WTC11 (cell line): ENCODE results near the gene WNT10A. TPM values are rescaled to one million over a fixed set of nuclear protein-coding genes. Genes with fewer than 3 reads are reported as not detected.

ENCODE experiments used
- ATAC-seq: fragments of 200-7000 bp; cut with Tn5 transposase; 2 replicates; pipeline ENCODE4 v1.10.0; 2021; ENCODE audit warnings: mild to moderate bottlenecking, moderate library complexity
- CTCF ChIA-PET: fragments of 300-600 bp; sonication (Branson Sonifier 250); formaldehyde crosslinking; loops from one replicate; lab custom pipeline; 2021; ENCODE audit warnings: antibody characterized with exemption; lab: Charles Lee
- POLR2A ChIA-PET: fragments of 350-600 bp; sonication (Branson Sonifier 250); formaldehyde crosslinking; loops from one replicate; lab custom pipeline; 2021; ENCODE audit warnings: antibody characterized with exemption; lab: Charles Lee
- DNase-seq: peaks from one replicate; pipeline ENCODE4 v3.0.0; 2021; ENCODE audit warnings: low spot score
- H3K27ac Mint-ChIP-seq: 2 replicates; pipeline ENCODE4 v1.8.0; 2021; ENCODE audit warnings: mixed read lengths
- H3K27me3 Mint-ChIP-seq: 2 replicates; pipeline ENCODE4 v1.8.0; 2021; ENCODE audit warnings: low read depth, mild to moderate bottlenecking, moderate library complexity, mixed read lengths
- H3K36me3 Mint-ChIP-seq: 2 replicates; pipeline ENCODE4 v1.8.0; 2021; ENCODE audit warnings: mixed read lengths
- H3K4me1 Mint-ChIP-seq: 2 replicates; pipeline ENCODE4 v1.8.0; 2022; ENCODE audit warnings: mixed read lengths
- H3K4me3 Mint-ChIP-seq: 2 replicates; pipeline ENCODE4 v1.8.0; 2021; ENCODE audit warnings: mild to moderate bottlenecking, moderate library complexity, mixed read lengths
- H3K9me3 Mint-ChIP-seq: 2 replicates; pipeline ENCODE4 v1.8.0; 2021; ENCODE audit warnings: mixed read lengths
- CBFB ChIP-seq: sonication (generic); formaldehyde crosslinking; IDR thresholded peaks from 2 replicates; pipeline ENCODE4 v1.8.1; 2022; ENCODE audit warnings: mild to moderate bottlenecking, low read depth, missing genetic modification reagents
- FOXK1 ChIP-seq: sonication (generic); formaldehyde crosslinking; IDR thresholded peaks from 2 replicates; pipeline ENCODE4 v1.8.0; 2022; ENCODE audit warnings: mild to moderate bottlenecking, moderate library complexity, missing genetic modification reagents
- FOXP1 ChIP-seq: sonication (generic); formaldehyde crosslinking; IDR thresholded peaks from 2 replicates; pipeline ENCODE4 v1.8.0; 2022; ENCODE audit warnings: missing genetic modification reagents, mild to moderate bottlenecking, moderate library complexity, borderline replicate concordance
- GABPB1 ChIP-seq: sonication (generic); formaldehyde crosslinking; IDR thresholded peaks from 2 replicates; pipeline ENCODE4 v1.8.1; 2023; ENCODE audit warnings: mild to moderate bottlenecking, missing genetic modification reagents
- IRF2 ChIP-seq: sonication (generic); formaldehyde crosslinking; IDR thresholded peaks from 2 replicates; pipeline ENCODE4 v1.8.0; 2022; ENCODE audit warnings: low read depth, missing genetic modification reagents, borderline replicate concordance
- KAT7 ChIP-seq: sonication (generic); formaldehyde crosslinking; IDR thresholded peaks from 2 replicates; pipeline ENCODE4 v1.8.1; 2023; ENCODE audit warnings: missing genetic modification reagents, mild to moderate bottlenecking, borderline replicate concordance
- NFATC4 ChIP-seq: fragments of 250-450 bp; sonication (Bioruptor Pico); IDR thresholded peaks from 2 replicates; pipeline ENCODE4 v1.9.0; 2021; ENCODE audit warnings: mild to moderate bottlenecking
- PRRX2 ChIP-seq: fragments of 250-450 bp; sonication (Bioruptor Pico); IDR thresholded peaks from 2 replicates; pipeline ENCODE4 v1.8.0; 2021; ENCODE audit warnings: mild to moderate bottlenecking
- TEAD4 ChIP-seq: sonication (generic); formaldehyde crosslinking; IDR thresholded peaks from 2 replicates; pipeline ENCODE4 v1.8.0; 2022; ENCODE audit warnings: mild to moderate bottlenecking, missing genetic modification reagents
- ZNF138 ChIP-seq: sonication (generic); formaldehyde crosslinking; conservative IDR thresholded peaks from 2 replicates; pipeline ENCODE4 v1.8.1; 2022; ENCODE audit warnings: mild to moderate bottlenecking, moderate library complexity, missing genetic modification reagents
- ZNF232 ChIP-seq: sonication (generic); formaldehyde crosslinking; IDR thresholded peaks from 2 replicates; pipeline ENCODE4 v1.8.0; 2022; ENCODE audit warnings: mild to moderate bottlenecking, missing genetic modification reagents
- ZNF671 ChIP-seq: fragments of 250-450 bp; sonication (Bioruptor Pico); IDR thresholded peaks from 2 replicates; pipeline ENCODE4 v1.8.0; 2021; ENCODE audit warnings: mild to moderate bottlenecking
- total RNA-seq: library from RNA; stranded (reverse); gene quantifications from 3 replicates; pipeline ENCODE4 v1.2.3, GENCODE V29; 2021
- TF ChIP-seq, protein P1 (sequence below): sonication (generic); formaldehyde crosslinking; IDR thresholded peaks from 2 replicates; pipeline ENCODE4 v1.8.1; 2023; ENCODE audit warnings: mild to moderate bottlenecking, missing genetic modification reagents
- TF ChIP-seq, protein P2 (sequence below): sonication (generic); formaldehyde crosslinking; IDR thresholded peaks from 2 replicates; pipeline ENCODE4 v1.8.0; 2023; ENCODE audit warnings: mild to moderate bottlenecking, missing genetic modification reagents
- TF ChIP-seq, protein P3 (sequence below): sonication (generic); formaldehyde crosslinking; IDR thresholded peaks from 2 replicates; pipeline ENCODE4 v1.8.1; 2023; ENCODE audit warnings: mild to moderate bottlenecking, moderate library complexity, missing genetic modification reagents
- TF ChIP-seq, protein P4 (sequence below): fragments of 250-450 bp; sonication (Bioruptor Pico); IDR thresholded peaks from 2 replicates; pipeline ENCODE4 v1.9.0; 2021; ENCODE audit warnings: mild to moderate bottlenecking
- TF ChIP-seq, protein P5 (sequence below): sonication (generic); formaldehyde crosslinking; IDR thresholded peaks from 2 replicates; pipeline ENCODE4 v1.8.1; 2022; ENCODE audit warnings: low read depth, mild to moderate bottlenecking, moderate library complexity, missing genetic modification reagents, borderline replicate concordance
- TF ChIP-seq, protein P6 (sequence below): sonication (generic); formaldehyde crosslinking; IDR thresholded peaks from 2 replicates; pipeline ENCODE4 v1.8.1; 2022; ENCODE audit warnings: missing genetic modification reagents, borderline replicate concordance
- TF ChIP-seq, protein P7 (sequence below): sonication (generic); formaldehyde crosslinking; IDR thresholded peaks from 2 replicates; pipeline ENCODE4 v1.8.0; 2022; ENCODE audit warnings: mild to moderate bottlenecking, missing genetic modification reagents

WNT10A gene
- total RNA-seq, 1 experiment from 2014 or later = not detected

DNA sequence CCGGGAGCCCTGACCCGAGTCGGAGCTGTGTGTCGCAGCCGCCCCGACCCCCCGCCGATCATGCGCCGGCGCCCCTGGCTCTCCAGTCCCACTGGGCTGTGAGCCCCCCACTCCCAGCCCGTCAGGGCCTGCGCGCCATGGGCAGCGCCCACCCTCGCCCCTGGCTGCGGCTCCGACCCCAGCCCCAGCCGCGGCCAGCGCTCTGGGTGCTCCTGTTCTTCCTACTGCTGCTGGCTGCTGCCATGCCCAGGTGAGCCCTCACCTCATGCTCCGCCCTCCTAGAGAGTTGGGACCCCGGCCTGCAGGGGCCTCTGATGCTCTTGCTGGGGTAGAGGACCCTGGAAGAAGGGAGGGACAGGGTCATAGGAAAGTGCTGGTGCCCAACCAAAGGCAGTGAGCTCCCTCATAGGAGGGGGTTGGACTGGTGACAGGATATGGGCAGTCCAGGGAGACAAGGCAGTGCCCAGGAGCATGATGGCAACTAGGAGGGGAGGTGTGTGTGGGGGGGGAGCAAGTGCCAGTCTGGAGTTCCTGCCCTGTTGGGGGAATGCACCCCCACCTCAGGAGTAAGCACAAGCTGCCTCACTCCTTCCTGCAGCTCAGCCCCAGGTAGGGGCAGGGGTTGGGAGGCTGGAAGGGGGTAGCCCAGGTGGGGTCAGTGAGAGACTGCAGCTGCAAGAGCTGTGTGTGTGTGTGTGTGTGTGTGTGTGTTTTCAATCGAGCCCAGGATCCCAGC is 375 bp downstream of the WNT10A start:
- CTCF ChIA-PET = interaction anchor here (0.8 to 17.9 kb wide), 6 partner anchors 14 to 177 kb away, joined by 3 to 422 read pairs (median 4); no protein-coding TSS in a partner anchor

More for the DNA sequence above, 375 bp downstream of the WNT10A start:
- ATAC-seq (no peak), DNase-seq (no peak)
- Mint-ChIP-seq H3K4me1 (peaks cover 16% of the 10 kb centered on the region), H3K36me3 (no peaks in the 10 kb centered on the region), H3K9me3 (no peaks in the 10 kb centered on the region), H3K4me3 (peak overlapping the region; percentile 57), H3K27ac (no peak overlapping the region)
- POLR2A ChIA-PET = no interaction called here
- TF ChIP-seq KAT7 (no peak), FOXK1 (CRISPR knock-in tag) (no peak), ZNF138 (no peak), FOXP1 (CRISPR knock-in tag) (no peak), PRRX2 (CRISPR knock-in tag) (no peak), ZNF232 (CRISPR knock-in tag) (no peak), IRF2 (CRISPR knock-in tag) (no peak), GABPB1 (CRISPR knock-in tag) (no peak), ZNF671 (CRISPR knock-in tag) (no peak), NFATC4 (CRISPR knock-in tag) (no peak), TEAD4 (CRISPR knock-in tag) (no peak), CBFB (no peak)
- TF ChIP-seq, protein P1, sequence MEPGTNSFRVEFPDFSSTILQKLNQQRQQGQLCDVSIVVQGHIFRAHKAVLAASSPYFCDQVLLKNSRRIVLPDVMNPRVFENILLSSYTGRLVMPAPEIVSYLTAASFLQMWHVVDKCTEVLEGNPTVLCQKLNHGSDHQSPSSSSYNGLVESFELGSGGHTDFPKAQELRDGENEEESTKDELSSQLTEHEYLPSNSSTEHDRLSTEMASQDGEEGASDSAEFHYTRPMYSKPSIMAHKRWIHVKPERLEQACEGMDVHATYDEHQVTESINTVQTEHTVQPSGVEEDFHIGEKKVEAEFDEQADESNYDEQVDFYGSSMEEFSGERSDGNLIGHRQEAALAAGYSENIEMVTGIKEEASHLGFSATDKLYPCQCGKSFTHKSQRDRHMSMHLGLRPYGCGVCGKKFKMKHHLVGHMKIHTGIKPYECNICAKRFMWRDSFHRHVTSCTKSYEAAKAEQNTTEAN = no peak
- TF ChIP-seq, protein P2, sequence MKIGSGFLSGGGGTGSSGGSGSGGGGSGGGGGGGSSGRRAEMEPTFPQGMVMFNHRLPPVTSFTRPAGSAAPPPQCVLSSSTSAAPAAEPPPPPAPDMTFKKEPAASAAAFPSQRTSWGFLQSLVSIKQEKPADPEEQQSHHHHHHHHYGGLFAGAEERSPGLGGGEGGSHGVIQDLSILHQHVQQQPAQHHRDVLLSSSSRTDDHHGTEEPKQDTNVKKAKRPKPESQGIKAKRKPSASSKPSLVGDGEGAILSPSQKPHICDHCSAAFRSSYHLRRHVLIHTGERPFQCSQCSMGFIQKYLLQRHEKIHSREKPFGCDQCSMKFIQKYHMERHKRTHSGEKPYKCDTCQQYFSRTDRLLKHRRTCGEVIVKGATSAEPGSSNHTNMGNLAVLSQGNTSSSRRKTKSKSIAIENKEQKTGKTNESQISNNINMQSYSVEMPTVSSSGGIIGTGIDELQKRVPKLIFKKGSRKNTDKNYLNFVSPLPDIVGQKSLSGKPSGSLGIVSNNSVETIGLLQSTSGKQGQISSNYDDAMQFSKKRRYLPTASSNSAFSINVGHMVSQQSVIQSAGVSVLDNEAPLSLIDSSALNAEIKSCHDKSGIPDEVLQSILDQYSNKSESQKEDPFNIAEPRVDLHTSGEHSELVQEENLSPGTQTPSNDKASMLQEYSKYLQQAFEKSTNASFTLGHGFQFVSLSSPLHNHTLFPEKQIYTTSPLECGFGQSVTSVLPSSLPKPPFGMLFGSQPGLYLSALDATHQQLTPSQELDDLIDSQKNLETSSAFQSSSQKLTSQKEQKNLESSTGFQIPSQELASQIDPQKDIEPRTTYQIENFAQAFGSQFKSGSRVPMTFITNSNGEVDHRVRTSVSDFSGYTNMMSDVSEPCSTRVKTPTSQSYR = no peak
- TF ChIP-seq, protein P3, sequence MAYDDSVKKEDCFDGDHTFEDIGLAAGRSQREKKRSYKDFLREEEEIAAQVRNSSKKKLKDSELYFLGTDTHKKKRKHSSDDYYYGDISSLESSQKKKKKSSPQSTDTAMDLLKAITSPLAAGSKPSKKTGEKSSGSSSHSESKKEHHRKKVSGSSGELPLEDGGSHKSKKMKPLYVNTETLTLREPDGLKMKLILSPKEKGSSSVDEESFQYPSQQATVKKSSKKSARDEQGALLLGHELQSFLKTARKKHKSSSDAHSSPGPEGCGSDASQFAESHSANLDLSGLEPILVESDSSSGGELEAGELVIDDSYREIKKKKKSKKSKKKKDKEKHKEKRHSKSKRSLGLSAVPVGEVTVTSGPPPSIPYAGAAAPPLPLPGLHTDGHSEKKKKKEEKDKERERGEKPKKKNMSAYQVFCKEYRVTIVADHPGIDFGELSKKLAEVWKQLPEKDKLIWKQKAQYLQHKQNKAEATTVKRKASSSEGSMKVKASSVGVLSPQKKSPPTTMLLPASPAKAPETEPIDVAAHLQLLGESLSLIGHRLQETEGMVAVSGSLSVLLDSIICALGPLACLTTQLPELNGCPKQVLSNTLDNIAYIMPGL (CRISPR knock-in tag) = no peak
- TF ChIP-seq, protein P4, sequence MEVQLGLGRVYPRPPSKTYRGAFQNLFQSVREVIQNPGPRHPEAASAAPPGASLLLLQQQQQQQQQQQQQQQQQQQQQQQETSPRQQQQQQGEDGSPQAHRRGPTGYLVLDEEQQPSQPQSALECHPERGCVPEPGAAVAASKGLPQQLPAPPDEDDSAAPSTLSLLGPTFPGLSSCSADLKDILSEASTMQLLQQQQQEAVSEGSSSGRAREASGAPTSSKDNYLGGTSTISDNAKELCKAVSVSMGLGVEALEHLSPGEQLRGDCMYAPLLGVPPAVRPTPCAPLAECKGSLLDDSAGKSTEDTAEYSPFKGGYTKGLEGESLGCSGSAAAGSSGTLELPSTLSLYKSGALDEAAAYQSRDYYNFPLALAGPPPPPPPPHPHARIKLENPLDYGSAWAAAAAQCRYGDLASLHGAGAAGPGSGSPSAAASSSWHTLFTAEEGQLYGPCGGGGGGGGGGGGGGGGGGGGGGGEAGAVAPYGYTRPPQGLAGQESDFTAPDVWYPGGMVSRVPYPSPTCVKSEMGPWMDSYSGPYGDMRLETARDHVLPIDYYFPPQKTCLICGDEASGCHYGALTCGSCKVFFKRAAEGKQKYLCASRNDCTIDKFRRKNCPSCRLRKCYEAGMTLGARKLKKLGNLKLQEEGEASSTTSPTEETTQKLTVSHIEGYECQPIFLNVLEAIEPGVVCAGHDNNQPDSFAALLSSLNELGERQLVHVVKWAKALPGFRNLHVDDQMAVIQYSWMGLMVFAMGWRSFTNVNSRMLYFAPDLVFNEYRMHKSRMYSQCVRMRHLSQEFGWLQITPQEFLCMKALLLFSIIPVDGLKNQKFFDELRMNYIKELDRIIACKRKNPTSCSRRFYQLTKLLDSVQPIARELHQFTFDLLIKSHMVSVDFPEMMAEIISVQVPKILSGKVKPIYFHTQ = no peak
- TF ChIP-seq, protein P5, sequence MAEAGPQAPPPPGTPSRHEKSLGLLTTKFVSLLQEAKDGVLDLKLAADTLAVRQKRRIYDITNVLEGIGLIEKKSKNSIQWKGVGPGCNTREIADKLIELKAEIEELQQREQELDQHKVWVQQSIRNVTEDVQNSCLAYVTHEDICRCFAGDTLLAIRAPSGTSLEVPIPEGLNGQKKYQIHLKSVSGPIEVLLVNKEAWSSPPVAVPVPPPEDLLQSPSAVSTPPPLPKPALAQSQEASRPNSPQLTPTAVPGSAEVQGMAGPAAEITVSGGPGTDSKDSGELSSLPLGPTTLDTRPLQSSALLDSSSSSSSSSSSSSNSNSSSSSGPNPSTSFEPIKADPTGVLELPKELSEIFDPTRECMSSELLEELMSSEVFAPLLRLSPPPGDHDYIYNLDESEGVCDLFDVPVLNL (CRISPR knock-in tag) = no peak
- TF ChIP-seq, protein P6, sequence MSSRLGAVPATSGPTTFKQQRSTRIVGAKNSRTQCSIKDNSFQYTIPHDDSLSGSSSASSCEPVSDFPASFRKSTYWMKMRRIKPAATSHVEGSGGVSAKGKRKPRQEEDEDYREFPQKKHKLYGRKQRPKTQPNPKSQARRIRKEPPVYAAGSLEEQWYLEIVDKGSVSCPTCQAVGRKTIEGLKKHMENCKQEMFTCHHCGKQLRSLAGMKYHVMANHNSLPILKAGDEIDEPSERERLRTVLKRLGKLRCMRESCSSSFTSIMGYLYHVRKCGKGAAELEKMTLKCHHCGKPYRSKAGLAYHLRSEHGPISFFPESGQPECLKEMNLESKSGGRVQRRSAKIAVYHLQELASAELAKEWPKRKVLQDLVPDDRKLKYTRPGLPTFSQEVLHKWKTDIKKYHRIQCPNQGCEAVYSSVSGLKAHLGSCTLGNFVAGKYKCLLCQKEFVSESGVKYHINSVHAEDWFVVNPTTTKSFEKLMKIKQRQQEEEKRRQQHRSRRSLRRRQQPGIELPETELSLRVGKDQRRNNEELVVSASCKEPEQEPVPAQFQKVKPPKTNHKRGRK = no peak
- TF ChIP-seq, protein P7, sequence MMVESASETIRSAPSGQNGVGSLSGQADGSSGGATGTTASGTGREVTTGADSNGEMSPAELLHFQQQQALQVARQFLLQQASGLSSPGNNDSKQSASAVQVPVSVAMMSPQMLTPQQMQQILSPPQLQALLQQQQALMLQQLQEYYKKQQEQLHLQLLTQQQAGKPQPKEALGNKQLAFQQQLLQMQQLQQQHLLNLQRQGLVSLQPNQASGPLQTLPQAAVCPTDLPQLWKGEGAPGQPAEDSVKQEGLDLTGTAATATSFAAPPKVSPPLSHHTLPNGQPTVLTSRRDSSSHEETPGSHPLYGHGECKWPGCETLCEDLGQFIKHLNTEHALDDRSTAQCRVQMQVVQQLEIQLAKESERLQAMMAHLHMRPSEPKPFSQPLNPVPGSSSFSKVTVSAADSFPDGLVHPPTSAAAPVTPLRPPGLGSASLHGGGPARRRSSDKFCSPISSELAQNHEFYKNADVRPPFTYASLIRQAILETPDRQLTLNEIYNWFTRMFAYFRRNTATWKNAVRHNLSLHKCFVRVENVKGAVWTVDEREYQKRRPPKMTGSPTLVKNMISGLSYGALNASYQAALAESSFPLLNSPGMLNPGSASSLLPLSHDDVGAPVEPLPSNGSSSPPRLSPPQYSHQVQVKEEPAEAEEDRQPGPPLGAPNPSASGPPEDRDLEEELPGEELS (CRISPR knock-in tag) = no peak
- TF ChIP-seq, all 79 proteins: peak for 0
- H3K27me3 Mint-ChIP-seq = peaks cover 97% of the 10 kb centered on the region
